Forelimb muscle (tissue), 1 donor: ENCODE data around the gene DHRS12. TPM values are rescaled to one million over a fixed set of nuclear protein-coding genes. Genes with fewer than 3 reads are reported as not detected.

ENCODE experiments used
- DNase-seq: peaks from one replicate; pipeline ENCODE4 v3.0.0-alpha.2; 2013; ENCODE audit warnings: low read depth
- polyA plus RNA-seq: library from polyadenylated mRNA; unstranded; fragments of 120-200 nt; gene quantifications from one replicate; pipeline ENCODE4 v1.2.1, GENCODE V29; 2013; ENCODE audit not compliant: insufficient read length

The DHRS12 gene
- polyA plus RNA-seq, 1 donor: 14.8 TPM

DNA sequence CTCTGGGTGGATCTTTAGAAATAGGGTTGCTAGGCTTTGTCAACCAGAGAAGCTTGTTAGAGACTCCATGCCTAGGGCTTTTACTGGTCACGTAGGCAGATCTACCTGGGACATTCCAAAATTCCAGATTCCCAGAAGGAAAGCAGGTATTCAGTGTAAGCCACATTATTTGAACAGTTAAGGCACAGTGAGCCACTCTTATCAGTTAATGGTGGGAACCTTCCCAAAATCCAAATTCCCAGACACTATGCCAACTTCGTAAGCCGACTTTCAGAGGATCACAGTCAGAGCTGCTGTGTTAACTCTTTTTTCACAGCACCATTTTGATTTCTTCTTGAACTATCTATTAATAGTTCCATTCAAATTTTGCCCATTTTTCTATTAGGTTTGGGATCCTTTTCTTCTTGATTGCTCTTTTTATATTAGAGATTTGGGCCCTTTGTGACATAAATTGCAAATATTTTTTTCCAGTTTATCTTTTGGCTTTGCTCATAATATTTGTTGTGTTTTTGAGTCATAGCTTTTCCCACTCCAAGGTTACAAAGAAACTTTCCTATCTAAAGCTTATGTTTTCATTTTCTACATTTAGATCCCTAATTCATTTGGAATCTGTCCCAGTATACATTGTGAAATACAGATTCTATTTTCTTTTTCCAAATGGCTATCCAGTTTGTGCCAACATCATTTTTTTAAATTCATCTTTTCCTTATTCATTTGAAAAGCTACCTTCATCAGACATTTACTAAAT is 77.3 kb downstream of the DHRS12 start:
- no peak for DNase-seq

DNA sequence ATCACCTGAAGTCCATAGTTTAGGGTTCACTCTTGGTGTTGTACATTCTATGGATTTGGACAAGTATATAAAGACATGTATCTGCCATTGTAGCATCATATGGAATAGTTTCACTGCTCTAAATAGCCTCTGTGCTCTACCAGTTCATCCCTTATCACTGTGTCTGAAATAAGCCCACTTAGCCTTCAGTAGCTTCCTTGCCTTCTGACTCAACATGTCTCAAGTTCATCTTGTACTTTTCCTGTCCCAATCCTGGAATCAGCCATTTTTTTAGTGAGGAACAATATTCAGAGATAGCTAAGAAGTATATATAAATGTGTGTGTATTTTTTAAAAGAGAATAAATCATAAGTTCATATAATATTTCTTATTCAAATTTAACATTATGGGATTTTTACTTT is 79.2 kb downstream of the DHRS12 start:
- DNase-seq: no peak

DNA sequence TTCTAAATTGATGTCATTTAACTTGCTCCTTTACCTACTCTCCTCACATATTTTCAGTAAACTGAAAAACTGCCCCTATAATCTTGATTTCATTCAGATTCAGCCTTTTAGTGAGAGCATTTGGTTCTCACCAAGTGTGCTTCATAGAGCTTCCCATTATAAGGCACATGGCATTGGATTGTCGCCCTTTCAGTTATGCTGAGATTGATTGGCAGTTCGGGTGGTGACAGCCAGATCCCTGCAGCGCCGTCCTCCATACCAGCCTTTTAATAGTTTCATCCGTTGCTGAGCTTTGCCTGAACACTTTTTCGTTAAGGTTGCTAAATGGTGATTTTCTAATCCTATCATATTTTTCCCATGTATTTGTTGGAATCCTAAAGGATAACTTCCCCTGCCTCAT is 80.4 kb downstream of the DHRS12 start:
- no peak for DNase-seq

DNA sequence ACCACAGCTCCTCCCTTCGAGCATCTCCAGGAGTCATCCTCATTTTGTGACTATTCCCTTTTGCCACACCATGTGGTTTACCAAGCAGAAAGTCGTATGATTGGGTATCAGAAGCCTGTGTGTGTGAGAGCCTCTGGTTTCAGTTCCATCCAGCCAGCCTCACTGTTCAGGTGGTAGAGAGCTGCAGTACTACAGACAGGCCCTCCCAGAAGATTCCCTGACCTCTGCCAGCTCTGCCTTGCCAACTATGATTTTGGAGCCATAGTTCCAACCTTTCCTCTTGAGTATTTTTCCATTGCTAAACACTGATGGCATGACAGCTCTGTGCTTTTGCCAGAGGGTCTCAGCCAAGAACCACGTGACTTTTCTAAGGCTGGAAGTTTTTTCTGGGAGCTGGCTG is 82.5 kb downstream of the DHRS12 start:
- no peak for DNase-seq

DNA sequence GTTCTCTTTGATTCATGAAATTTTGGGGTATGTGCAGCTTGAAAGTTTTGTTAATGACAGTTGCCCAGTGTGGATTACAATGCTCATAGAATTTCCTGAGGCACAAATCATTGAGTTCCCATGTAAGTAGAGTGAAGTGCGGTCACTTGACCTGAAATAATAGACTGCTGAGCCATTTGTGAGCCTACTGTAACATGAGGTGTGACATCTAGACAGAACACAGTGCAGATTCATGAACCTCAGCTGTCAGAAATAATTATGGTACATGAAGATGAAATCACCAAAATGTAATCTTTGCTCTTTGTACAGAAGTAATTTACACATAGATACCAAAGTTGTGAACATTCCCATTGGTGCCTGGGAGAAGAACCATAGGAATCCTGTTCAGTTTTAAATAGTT is 84.6 kb downstream of the DHRS12 start:
- no peak for DNase-seq

Other genes with a start within 250 kb of the DHRS12 start
- 8.3 TPM for gene WDFY2, start 219.7 kb downstream of the DHRS12 start, polyA plus RNA-seq
- gene TMEM272, start 41.0 kb upstream of the DHRS12 start, polyA plus RNA-seq: 0.29 TPM
- not detected for gene CCDC70, start 57.8 kb upstream of the DHRS12 start, polyA plus RNA-seq
- 4.6 TPM for gene ATP7B, start 207.3 kb upstream of the DHRS12 start, polyA plus RNA-seq
- 19.8 TPM for gene ALG11, start 208.2 kb upstream of the DHRS12 start, polyA plus RNA-seq
- 21.2 TPM for gene UTP14C, start 220.5 kb upstream of the DHRS12 start, polyA plus RNA-seq